HCT116 (cell line): ENCODE measurements around the gene FNIP2.
"Not testable (repeated sequence)": the region's sequence is repeated elsewhere in the genome, so short reads cannot be mapped to it uniquely, and the experiment has no call there.

Experiments used
- CTCF ChIP-seq, 3 experiments: fragments of 200-600 bp in 1 of 3; sonication (generic) in 1 of 3; IDR thresholded peaks in 2 of 3; conservative IDR thresholded peaks in 1 of 3; 2 replicates each; pipeline ENCODE4 v1.5.1; 2012 to 2017; ENCODE audit warnings: low read depth in 2 of 3, low read length in 2 of 3, antibody characterized with exemption in 1 of 3, borderline replicate concordance in 1 of 3, control low read depth in 1 of 3, mild to moderate bottlenecking in 1 of 3, mixed read lengths in 1 of 3, mixed run types in 1 of 3, moderate library complexity in 1 of 3; ENCODE audit not compliant: insufficient read depth in 1 of 3
- POLR2AphosphoS5 ChIP-seq: IDR thresholded peaks from 2 replicates; pipeline ENCODE4 v1.6.1; 2011; ENCODE audit warnings: mild to moderate bottlenecking, low read depth, low read length, moderate library complexity
- YY1 ChIP-seq: IDR thresholded peaks from 2 replicates; pipeline ENCODE4 v1.6.1; 2011; ENCODE audit warnings: low read length, low read depth, moderate library complexity, mild to moderate bottlenecking; ENCODE audit not compliant: insufficient replicate concordance; ENCODE audit errors: extremely low read depth

- not testable (repeated sequence) for TF ChIP-seq CTCF (IDR thresholded peaks at IDR 0.05 in 2 of 3, conservative IDR thresholded peaks at IDR 0.05 in 1 of 3; ENCODE audit: borderline replicate concordance in 1 of 3, insufficient read depth in 1 of 3, low read depth in 2 of 3, low read length in 2 of 3); POLR2AphosphoS5; YY1
Observed at GRCh38 chr4:158896577-158897238, 127.9 kb downstream of the FNIP2 start.
